Measurements from ENCODE around the gene PATL2. TPM values are rescaled to one million over a fixed set of nuclear protein-coding genes. Genes with fewer than 3 reads are reported as not detected.

Gene PATL2
- total and polyA plus RNA-seq, 8 donors: 0.92 to 5.8 (median 2.3) TPM; not detected in 1

- no peaks in the 10 kb centered on the region for H3K36me3 ChIP-seq
- no peak overlapping the region for H3K27ac ChIP-seq
- H3K27me3 ChIP-seq: no peaks in the 10 kb centered on the region
- H3K4me3 ChIP-seq: no peak overlapping the region
- WGBS, 5 donors: 61 to 80% (median 67%) methylated on average over 2 of the region's 2 CpGs
- no peak for DNase-seq
- intact Hi-C loops (cut with DNase I; ENCODE audit: low total_unique reads): no loop called here
- no peaks in the 10 kb centered on the region for H3K9me3 ChIP-seq
- peaks cover 0 to 8% (median under 1%) of the 10 kb centered on the region in 4 donors for H3K4me1 ChIP-seq
- TF ChIP-seq EP300 (IDR thresholded peaks at IDR 0.05) (no peak), POLR2AphosphoS5 (IDR thresholded peaks at IDR 0.05) (no peak), POLR2A (IDR thresholded peaks at IDR 0.05) (no peak), CTCF (IDR thresholded peaks at IDR 0.05) (no peak)
These were observed 42.2 kb downstream of the PATL2 start for GRCh38 chr15:44668921-44669320.

GRCh38 chr15:44667039-44667360 lies 44.1 kb downstream of the PATL2 start:
- Histone ChIP-seq H3K36me3 (no peaks in the 10 kb centered on the region), H3K4me3 (no peak overlapping the region), H3K27me3 (no peaks in the 10 kb centered on the region), H3K9me3 (no peaks in the 10 kb centered on the region), H3K27ac (peak overlapping the region in 3 of 5 donors; percentile 17 to 57 (median 25)), H3K4me1 (peaks cover 0 to 15% (median 9%) of the 10 kb centered on the region in 4 donors)
- no peak for TF ChIP-seq CTCF (IDR thresholded peaks at IDR 0.05)
- TF ChIP-seq EP300 (IDR thresholded peaks at IDR 0.05): no peak
- no peak for TF ChIP-seq POLR2AphosphoS5 (IDR thresholded peaks at IDR 0.05)
- no peak for TF ChIP-seq POLR2A (IDR thresholded peaks at IDR 0.05)
- WGBS, 5 donors: 55 to 74% (median 64%) methylated on average over 3 of the region's 3 CpGs
- intact Hi-C loops (cut with DNase I; ENCODE audit: low total_unique reads): no loop called here
- DNase-seq: no peak

GRCh38 chr15:44666210-44667038 lies 44.7 kb downstream of the PATL2 start:
- H3K4me3 ChIP-seq: no peak overlapping the region
- no peak for DNase-seq
- peaks cover 0 to 21% (median 14%) of the 10 kb centered on the region in 4 donors for H3K4me1 ChIP-seq
- H3K27me3 ChIP-seq: no peaks in the 10 kb centered on the region
- intact Hi-C loops (cut with DNase I; ENCODE audit: low total_unique reads): no loop called here
- no peaks in the 10 kb centered on the region for H3K36me3 ChIP-seq
- whole genome bisulfite sequencing, 5 donors: 48 to 58% (median 50%) methylated on average over 5 of the region's 5 CpGs
- peak overlapping the region in 3 of 5 donors; percentile 17 to 57 (median 27) for H3K27ac ChIP-seq
- H3K9me3 ChIP-seq: no peaks in the 10 kb centered on the region
- no peak for TF ChIP-seq POLR2A (IDR thresholded peaks at IDR 0.05)
- TF ChIP-seq POLR2AphosphoS5 (IDR thresholded peaks at IDR 0.05): no peak
- TF ChIP-seq EP300 (IDR thresholded peaks at IDR 0.05): no peak
- no peak for TF ChIP-seq CTCF (IDR thresholded peaks at IDR 0.05)

GRCh38 chr15:44663410-44664308 lies 47.5 kb downstream of the PATL2 start, which contains the start of gene SPG11:
Gene SPG11, minus strand, starts transcription at chr15:44663662. Its CDS starts 15 bp downstream, at chr15:44663647.
- DNase-seq: peak; percentile 99
- TF ChIP-seq CTCF (IDR thresholded peaks at IDR 0.05): peak in 5 of 7 experiments; percentile 87 to 99 (median 96)
- peak in 2 of 4 donors; percentile 74 to 92 for TF ChIP-seq POLR2A (IDR thresholded peaks at IDR 0.05)
- peak; percentile 96 to 99 (median 98) for TF ChIP-seq POLR2AphosphoS5 (IDR thresholded peaks at IDR 0.05)
- no peak for TF ChIP-seq EP300 (IDR thresholded peaks at IDR 0.05)
- H3K4me1 ChIP-seq: peaks cover 0 to 33% (median 18%) of the 10 kb centered on the region in 4 donors
- peak within 1 kb of the TSS; percentile 74 to 96 (median 85) for H3K4me3 ChIP-seq
- intact Hi-C loops (cut with DNase I; ENCODE audit: low total_unique reads): no loop called here
- H3K27me3 ChIP-seq: no peaks in the 10 kb centered on the region
- peaks cover 0 to 19% (median 15%) of the 10 kb centered on the region in 4 donors for H3K36me3 ChIP-seq
- H3K27ac ChIP-seq: peak within 1 kb of the TSS; percentile 97 to 100 (median 99)
- WGBS, 5 donors: 8 to 11% (median 8%) methylated on average over 34 to 53 of the region's 53 CpGs
- no peaks in the 10 kb centered on the region for H3K9me3 ChIP-seq
